Transverse colon (tissue), 4 donors: ENCODE results near the gene RGS6.

Experiments used
- POLR2A ChIP-seq: fragments of 450-650 bp; IDR thresholded peaks from one replicate; pipeline ENCODE4 v1.6.1; 2016; ENCODE audit warnings: antibody characterized with exemption, mild to moderate bottlenecking, moderate library complexity
- POLR2AphosphoS5 ChIP-seq, 3 donors: sonication (generic); formaldehyde crosslinking; IDR thresholded peaks; one replicate each; pipeline ENCODE4 v1.6.1; 2016; ENCODE audit warnings: antibody characterized with exemption in 3 of 3
- TF ChIP-seq, protein P1 (sequence below), 5 experiments: fragments of 200-600 bp in 3 of 5; fragments of 450-650 bp in 2 of 5; sonication (generic) in 3 of 5; IDR thresholded peaks; 1 replicate in 2 of 5; 2 replicates in 3 of 5; pipeline ENCODE4 v1.5.1; 2016 to 2017; ENCODE audit warnings: antibody characterized with exemption in 5 of 5, inconsistent platforms in 3 of 5, mild to moderate bottlenecking in 2 of 5, moderate library complexity in 1 of 5

DNA sequence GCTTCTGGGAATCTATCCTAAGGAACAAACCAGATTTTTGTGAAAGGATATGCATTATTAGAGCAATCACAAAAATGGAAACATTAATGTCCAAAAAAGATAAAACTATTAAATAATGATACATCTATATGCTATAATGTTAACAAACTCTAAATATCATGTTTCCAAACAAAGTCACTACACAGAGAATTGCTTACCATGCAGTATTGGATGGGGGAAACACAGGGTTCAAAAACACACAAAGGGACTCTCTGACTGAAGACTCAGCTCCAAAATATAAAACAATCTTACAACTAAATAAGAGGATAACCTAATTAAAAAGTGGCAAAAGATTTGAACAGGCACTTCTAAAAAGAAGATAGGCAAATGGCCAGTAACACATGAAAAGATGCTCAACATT lies 657.4 kb downstream of the RGS6 start:
- TF ChIP-seq, protein P1, sequence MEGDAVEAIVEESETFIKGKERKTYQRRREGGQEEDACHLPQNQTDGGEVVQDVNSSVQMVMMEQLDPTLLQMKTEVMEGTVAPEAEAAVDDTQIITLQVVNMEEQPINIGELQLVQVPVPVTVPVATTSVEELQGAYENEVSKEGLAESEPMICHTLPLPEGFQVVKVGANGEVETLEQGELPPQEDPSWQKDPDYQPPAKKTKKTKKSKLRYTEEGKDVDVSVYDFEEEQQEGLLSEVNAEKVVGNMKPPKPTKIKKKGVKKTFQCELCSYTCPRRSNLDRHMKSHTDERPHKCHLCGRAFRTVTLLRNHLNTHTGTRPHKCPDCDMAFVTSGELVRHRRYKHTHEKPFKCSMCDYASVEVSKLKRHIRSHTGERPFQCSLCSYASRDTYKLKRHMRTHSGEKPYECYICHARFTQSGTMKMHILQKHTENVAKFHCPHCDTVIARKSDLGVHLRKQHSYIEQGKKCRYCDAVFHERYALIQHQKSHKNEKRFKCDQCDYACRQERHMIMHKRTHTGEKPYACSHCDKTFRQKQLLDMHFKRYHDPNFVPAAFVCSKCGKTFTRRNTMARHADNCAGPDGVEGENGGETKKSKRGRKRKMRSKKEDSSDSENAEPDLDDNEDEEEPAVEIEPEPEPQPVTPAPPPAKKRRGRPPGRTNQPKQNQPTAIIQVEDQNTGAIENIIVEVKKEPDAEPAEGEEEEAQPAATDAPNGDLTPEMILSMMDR (IDR thresholded peaks at IDR 0.05): no peak
- no peak for TF ChIP-seq POLR2AphosphoS5 (IDR thresholded peaks at IDR 0.05)
- TF ChIP-seq POLR2A: no peak
